B cell (primary cell): ENCODE measurements around the gene ZEB1. TPM values are rescaled to one million over a fixed set of nuclear protein-coding genes. Genes with fewer than 3 reads are reported as not detected.

ENCODE experiments used
- ATAC-seq: fragments of 200-7000 bp; cut with Tn5 transposase; one replicate; pipeline ENCODE4 v1.10.0; 2021; ENCODE audit warnings: low read depth, mild to moderate bottlenecking, moderate number of reproducible peaks, moderate library complexity
- CTCF ChIA-PET: fragments of 350-600 bp; sonication (Branson Sonifier 250); formaldehyde crosslinking; loops from one replicate; lab custom pipeline; 2021; ENCODE audit warnings: antibody characterized with exemption, inconsistent platforms; lab: Charles Lee
- POLR2A ChIA-PET: fragments of 350-600 bp; sonication (Branson Sonifier 250); formaldehyde crosslinking; loops from one replicate; lab custom pipeline; 2021; ENCODE audit warnings: antibody characterized with exemption; lab: Charles Lee
- DNase-seq: peaks from one replicate; pipeline ENCODE4 v3.0.0; 2013
- H2AFZ ChIP-seq: 2 replicates; pipeline ENCODE4 v1.6.1; 2012; ENCODE audit warnings: mild to moderate bottlenecking, low read depth, low read length; ENCODE audit not compliant: insufficient read depth, poor library complexity, severe bottlenecking
- H3K27ac ChIP-seq, 2 donors: 1 replicate in 1 of 2; 2 replicates in 1 of 2; pipeline ENCODE4 v1.5.1; 2012 to 2013; ENCODE audit warnings: low read length in 2 of 2, mild to moderate bottlenecking in 2 of 2, moderate library complexity in 1 of 2
- H3K27me3 ChIP-seq, 4 experiments: fragments of 200-600 bp in 1 of 4; sonication (generic) in 1 of 4; replicated peaks in 1 of 4; 1 replicate in 2 of 4; 2 replicates in 2 of 4; pipeline versions ENCODE4 v1.6.1 to v1.7.0; 2013 to 2016; ENCODE audit warnings: low read length in 3 of 4, mild to moderate bottlenecking in 2 of 4, mixed read lengths in 1 of 4, moderate library complexity in 1 of 4; ENCODE audit not compliant: insufficient read depth in 4 of 4, control insufficient read depth in 3 of 4; ENCODE audit errors: control extremely low read depth in 1 of 4
- H3K36me3 ChIP-seq, 2 experiments: replicated peaks in 1 of 2; 1 replicate in 1 of 2; 2 replicates in 1 of 2; pipeline versions ENCODE4 v1.6.1 to v1.7.1; 2013; ENCODE audit warnings: low read length in 1 of 2; ENCODE audit not compliant: insufficient read depth in 2 of 2, control insufficient read depth in 1 of 2; ENCODE audit errors: control extremely low read depth in 1 of 2, extremely low read depth in 1 of 2
- H3K4me1 ChIP-seq, 2 donors: fragments of 200-600 bp in 1 of 2; sonication (generic) in 1 of 2; 1 replicate in 1 of 2; 2 replicates in 1 of 2; pipeline versions ENCODE4 v1.5.1 to v1.6.1; 2013 to 2017; ENCODE audit warnings: low read length in 2 of 2; ENCODE audit not compliant: control insufficient read depth in 2 of 2, insufficient read depth in 2 of 2
- H3K4me2 ChIP-seq: replicated peaks from 2 replicates; pipeline ENCODE3; 2012; ENCODE audit warnings: mild to moderate bottlenecking, low read depth, low read length; ENCODE audit not compliant: poor library complexity, severe bottlenecking
- H3K4me3 ChIP-seq, 5 experiments: fragments of 200-600 bp in 1 of 5; sonication (generic) in 1 of 5; 1 replicate in 3 of 5; 2 replicates in 2 of 5; pipeline versions ENCODE4 v1.5.1 to v1.7.0; 2011 to 2016; ENCODE audit warnings: low read length in 4 of 5, mild to moderate bottlenecking in 4 of 5, low read depth in 2 of 5, control low read depth in 1 of 5, moderate library complexity in 1 of 5; ENCODE audit not compliant: insufficient read depth in 1 of 5; ENCODE audit errors: control extremely low read depth in 1 of 5, extremely low read depth in 1 of 5
- H3K79me2 ChIP-seq: fragments of 200-600 bp; sonication (generic); one replicate; pipeline ENCODE4 v1.6.0; 2016; ENCODE audit warnings: low read length; ENCODE audit not compliant: control insufficient read depth, insufficient read depth
- H3K9ac ChIP-seq: fragments of 200-600 bp; sonication (generic); 2 replicates; pipeline ENCODE4 v1.6.1; 2017; ENCODE audit warnings: mild to moderate bottlenecking, low read length, moderate library complexity
- H3K9me3 ChIP-seq, 3 donors: one replicate each; pipeline versions ENCODE4 v1.6.1 to v1.7.1; 2013; ENCODE audit warnings: low read length in 2 of 3; ENCODE audit not compliant: control insufficient read depth in 2 of 3, insufficient read depth in 1 of 3; ENCODE audit errors: control extremely low read depth in 1 of 3
- H4K20me1 ChIP-seq: 2 replicates; pipeline ENCODE4 v1.6.0; 2012; ENCODE audit warnings: mild to moderate bottlenecking, low read length; ENCODE audit not compliant: insufficient read depth, control insufficient read depth, poor library complexity, severe bottlenecking
- H3K27ac Mint-ChIP-seq: one replicate; pipeline ENCODE4 v1.8.0; 2021; ENCODE audit warnings: mixed read lengths
- H3K27me3 Mint-ChIP-seq: one replicate; pipeline ENCODE4 v1.8.0; 2021; ENCODE audit warnings: mixed read lengths
- H3K4me1 Mint-ChIP-seq: one replicate; pipeline ENCODE4 v1.8.0; 2021; ENCODE audit warnings: mixed read lengths
- H3K4me3 Mint-ChIP-seq: one replicate; pipeline ENCODE4 v1.8.0; 2021; ENCODE audit warnings: mixed read lengths
- H3K9me3 Mint-ChIP-seq: one replicate; pipeline ENCODE4 v1.8.0; 2022; ENCODE audit warnings: mixed read lengths; ENCODE audit not compliant: insufficient read depth
- CTCF ChIP-seq: fragments of 200-600 bp; IDR thresholded peaks from one replicate; pipeline ENCODE4 v1.8.0; 2022; ENCODE audit warnings: antibody characterized with exemption, mild to moderate bottlenecking
- EZH2 ChIP-seq: IDR thresholded peaks from 2 replicates; pipeline ENCODE4 v1.6.1; 2012; ENCODE audit warnings: borderline replicate concordance, low read depth, mild to moderate bottlenecking, moderate library complexity, low read length; ENCODE audit not compliant: insufficient read depth, poor library complexity, severe bottlenecking
- WGBS: methylation state at CpG from one replicate; pipeline ENCODE4 v1.1.5; 2013; ENCODE audit warnings: missing lambda C conversion rate; ENCODE audit not compliant: insufficient coverage; 5-methylcytosine and 5-hydroxymethylcytosine counted together
- intact Hi-C: fragments of 100-400 bp; cut with micrococcal nuclease; formaldehyde crosslinking; loops from one replicate; pipeline ENCODE4 v1.10.0; 2022
- polyA plus RNA-seq: library from polyadenylated mRNA; depleted of rRNA; stranded (reverse); fragments of >200 nt; gene quantifications from 2 replicates; pipeline ENCODE4 v1.2.3, GENCODE V29; 2012
- total RNA-seq, 2 donors: library from RNA; stranded (reverse); fragments of 120-200 nt in 1 of 2; gene quantifications; 1 replicate in 1 of 2; 2 replicates in 1 of 2; pipeline versions ENCODE4 v1.2.3 to v1.2.4, GENCODE V29; 2013 to 2022

The ZEB1 gene
- total and polyA plus RNA-seq, 2 donors (not counting 1 experiment from before 2014, with no cell fraction given) = 11.2 to 96.7 TPM

GRCh38 chr10:31345886-31346285 lies 26.9 kb downstream of the ZEB1 start:
- WGBS = no CpG with 5 or more reads among the region's 1 CpG
- Mint-ChIP-seq H3K4me1 (peaks cover 44% of the 10 kb centered on the region), H3K27ac (no peak overlapping the region), H3K4me3 (no peak overlapping the region), H3K27me3 (no peaks in the 10 kb centered on the region), H3K9me3 (no peaks in the 10 kb centered on the region)
- H2AFZ ChIP-seq = no peak overlapping the region
- H3K4me3 ChIP-seq = no peak overlapping the region
- H3K9ac ChIP-seq = no peak overlapping the region
- H3K4me2 ChIP-seq = no peak overlapping the region
- peaks cover 92% of the 10 kb centered on the region for H3K79me2 ChIP-seq
- H3K27me3 ChIP-seq = no peaks in the 10 kb centered on the region
- no peak overlapping the region for H3K27ac ChIP-seq
- peaks cover 58% of the 10 kb centered on the region for H4K20me1 ChIP-seq
- TF ChIP-seq EZH2 (no peak), CTCF (no peak)
- no peaks in the 10 kb centered on the region for H3K36me3 ChIP-seq
- POLR2A ChIA-PET = no interaction called here
- intact Hi-C loops = loop anchor here (5.0 kb wide), 1 partner anchor 36 kb away; no protein-coding TSS in a partner anchor
- CTCF ChIA-PET = no interaction called here
- H3K4me1 ChIP-seq = peaks cover 17 to 29% of the 10 kb centered on the region in 2 donors
- ATAC-seq (no peak), DNase-seq (no peak)
- no peaks in the 10 kb centered on the region for H3K9me3 ChIP-seq

GRCh38 chr10:31346953-31347352 lies 27.9 kb downstream of the ZEB1 start:
- Histone ChIP-seq H4K20me1 (peaks cover 57% of the 10 kb centered on the region), H3K9me3 (no peaks in the 10 kb centered on the region), H3K4me3 (no peak overlapping the region), H3K9ac (no peak overlapping the region), H3K27me3 (no peaks in the 10 kb centered on the region), H3K79me2 (peaks cover 88% of the 10 kb centered on the region), H2AFZ (no peak overlapping the region), H3K36me3 (no peaks in the 10 kb centered on the region), H3K27ac (no peak overlapping the region), H3K4me2 (no peak overlapping the region), H3K4me1 (peaks cover 11 to 22% of the 10 kb centered on the region in 2 donors)
- POLR2A ChIA-PET = no interaction called here
- WGBS = no CpG with 5 or more reads among the region's 1 CpG
- intact Hi-C loops = loop anchor here (5.0 kb wide), 1 partner anchor 35 kb away; no protein-coding TSS in a partner anchor
- no peak overlapping the region for H3K4me3 Mint-ChIP-seq
- H3K9me3 Mint-ChIP-seq = no peaks in the 10 kb centered on the region
- ATAC-seq = no peak
- no peak for TF ChIP-seq CTCF
- no peaks in the 10 kb centered on the region for H3K27me3 Mint-ChIP-seq
- H3K4me1 Mint-ChIP-seq = peaks cover 46% of the 10 kb centered on the region
- CTCF ChIA-PET = no interaction called here
- no peak overlapping the region for H3K27ac Mint-ChIP-seq
- DNase-seq = no peak
